ENCODE data around the gene PRKN. TPM values are rescaled to one million over a fixed set of nuclear protein-coding genes. Genes with fewer than 3 reads are reported as not detected.

The PRKN gene
- total RNA-seq, 1 experiment from 2014 or later, result 2.0 TPM

- H3K9ac ChIP-seq (ENCODE audit: extremely low read depth, insufficient read length, low read length), result no peak overlapping the region
- no peak overlapping the region for H2BK15ac ChIP-seq (ENCODE audit: low read depth, low read length)
- no peak overlapping the region for H2BK12ac ChIP-seq (ENCODE audit: insufficient read length, low read depth, low read length)
- H2BK20ac ChIP-seq (ENCODE audit: low read depth, low read length, poor library complexity, severe bottlenecking), result no peak overlapping the region
- no peak overlapping the region for H3K14ac ChIP-seq (ENCODE audit: insufficient read depth, low read length)
- H2BK5ac ChIP-seq (ENCODE audit: insufficient read length, low read length), result no peak overlapping the region
- H3K79me1 ChIP-seq (ENCODE audit: insufficient read depth, low read depth, low read length, poor library complexity, severe bottlenecking), result no peaks in the 10 kb centered on the region
- H3K56ac ChIP-seq (ENCODE audit: insufficient read length, low read depth, low read length), result no peak overlapping the region
- H3K23me2 ChIP-seq (ENCODE audit: insufficient read length, low read depth, low read length, poor library complexity, severe bottlenecking), result no peaks in the 10 kb centered on the region
- peaks cover 10 to 11% of the 10 kb centered on the region in 2 experiments; a peak in 3 of 5 replicates for H3K9me3 Mint-ChIP-seq
- H3K79me2 ChIP-seq (ENCODE audit: insufficient read depth, low read length), result no peaks in the 10 kb centered on the region
- no peak overlapping the region for H2AK5ac ChIP-seq (ENCODE audit: insufficient read length, low read length)
- no peaks in the 10 kb centered on the region for H3K9me3 ChIP-seq (ENCODE audit: control insufficient read depth, low read depth, low read length)
- H3T11ph ChIP-seq (ENCODE audit: low read length), result no peak overlapping the region
- H3K4me1 Mint-ChIP-seq, result no peaks in the 10 kb centered on the region
- no peak overlapping the region for H4K5ac ChIP-seq (ENCODE audit: insufficient read length, low read depth, low read length)
- no peak overlapping the region for H4K91ac ChIP-seq (ENCODE audit: insufficient read length, low read depth, low read length)
- H3K27me3 Mint-ChIP-seq (ENCODE audit: low read depth), result no peaks in the 10 kb centered on the region
- no CpG with 5 or more reads among the region's 7 CpGs for WGBS (ENCODE audit: extremely low coverage, insufficient read length, low lambda C conversion rate)
- no peak overlapping the region for H2BK120ac ChIP-seq (ENCODE audit: low read depth, low read length, poor library complexity, severe bottlenecking)
- H3K27me3 ChIP-seq (ENCODE audit: insufficient read depth, low read length), result no peaks in the 10 kb centered on the region
- TF ChIP-seq, protein P1, sequence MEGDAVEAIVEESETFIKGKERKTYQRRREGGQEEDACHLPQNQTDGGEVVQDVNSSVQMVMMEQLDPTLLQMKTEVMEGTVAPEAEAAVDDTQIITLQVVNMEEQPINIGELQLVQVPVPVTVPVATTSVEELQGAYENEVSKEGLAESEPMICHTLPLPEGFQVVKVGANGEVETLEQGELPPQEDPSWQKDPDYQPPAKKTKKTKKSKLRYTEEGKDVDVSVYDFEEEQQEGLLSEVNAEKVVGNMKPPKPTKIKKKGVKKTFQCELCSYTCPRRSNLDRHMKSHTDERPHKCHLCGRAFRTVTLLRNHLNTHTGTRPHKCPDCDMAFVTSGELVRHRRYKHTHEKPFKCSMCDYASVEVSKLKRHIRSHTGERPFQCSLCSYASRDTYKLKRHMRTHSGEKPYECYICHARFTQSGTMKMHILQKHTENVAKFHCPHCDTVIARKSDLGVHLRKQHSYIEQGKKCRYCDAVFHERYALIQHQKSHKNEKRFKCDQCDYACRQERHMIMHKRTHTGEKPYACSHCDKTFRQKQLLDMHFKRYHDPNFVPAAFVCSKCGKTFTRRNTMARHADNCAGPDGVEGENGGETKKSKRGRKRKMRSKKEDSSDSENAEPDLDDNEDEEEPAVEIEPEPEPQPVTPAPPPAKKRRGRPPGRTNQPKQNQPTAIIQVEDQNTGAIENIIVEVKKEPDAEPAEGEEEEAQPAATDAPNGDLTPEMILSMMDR (conservative IDR thresholded peaks at IDR 0.05), result no peak
- H2AFZ ChIP-seq (ENCODE audit: low read length), result no peak overlapping the region
- H3K18ac ChIP-seq (ENCODE audit: insufficient read length, low read depth, low read length), result no peak overlapping the region
- H4K8ac ChIP-seq (replicated peaks; ENCODE audit: insufficient read length, low read depth, low read length), result no peak overlapping the region
- H3K4ac ChIP-seq (ENCODE audit: low read depth, low read length), result no peak overlapping the region
- H3K4me2 ChIP-seq (ENCODE audit: insufficient read depth, insufficient read length, low read length), result no peak overlapping the region
- no peak overlapping the region for H3K4me3 Mint-ChIP-seq
- H3K27ac Mint-ChIP-seq, result peak overlapping the region in 1 of 3 experiments; percentile 84; a peak in 1 of 7 replicates
- DNase-seq, result no peak
- H3K27ac ChIP-seq (ENCODE audit: insufficient read length, low read depth, low read length), result no peak overlapping the region
- no peaks in the 10 kb centered on the region for H4K20me1 ChIP-seq (ENCODE audit: control insufficient read depth, insufficient read depth, insufficient read length)
- no peaks in the 10 kb centered on the region for H3K4me1 ChIP-seq (ENCODE audit: insufficient read depth, low read length)
- H3K36me3 Mint-ChIP-seq (ENCODE audit: insufficient read depth in 1 of 3, low read depth in 3 of 3), result peaks cover 0 to 7% (median 2%) of the 10 kb centered on the region in 3 experiments; a peak in 3 of 7 replicates
- H3K23ac ChIP-seq (ENCODE audit: insufficient read length, low read depth, low read length), result no peak overlapping the region
Measured at GRCh38 chr6:162140251-162140852, 587.2 kb downstream of the PRKN start.
